ENCODE measurements around the gene AKAP7.

AKAP7 gene

DNA sequence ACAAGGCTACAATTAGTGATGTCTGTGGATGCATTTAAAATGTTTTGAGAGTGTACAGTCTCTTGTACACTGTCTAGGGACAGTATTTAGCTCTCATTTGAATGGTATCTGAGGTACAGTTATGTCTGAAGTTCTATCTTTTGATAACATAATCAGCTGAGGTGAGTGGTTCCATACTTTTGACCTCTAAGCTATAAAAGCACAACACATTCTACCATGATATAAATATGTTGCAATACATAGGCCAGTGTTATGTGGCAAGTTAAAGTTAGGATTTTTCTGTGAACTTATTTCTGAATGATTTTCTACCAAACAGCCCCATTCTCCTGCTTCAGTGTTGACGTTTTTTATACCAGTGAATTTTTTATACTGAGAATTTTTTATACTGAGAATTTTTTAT is 77.6 kb downstream of the AKAP7 start:
- no peaks in the 10 kb centered on the region for H3K9me3 ChIP-seq (ENCODE audit: control insufficient read depth in 1 of 2, low read length in 2 of 2)
- peaks cover 18 to 41% of the 10 kb centered on the region in 2 donors for H3K4me1 ChIP-seq (ENCODE audit: control insufficient read depth in 1 of 2, insufficient read depth in 2 of 2, low read length in 2 of 2)
- H3K36me3 ChIP-seq (ENCODE audit: control insufficient read depth in 1 of 2, insufficient read depth in 2 of 2, low read length in 2 of 2): no peaks in the 10 kb centered on the region
- no peak overlapping the region for H3K27ac ChIP-seq (ENCODE audit: low read depth, low read length)
- H3K4me3 ChIP-seq (ENCODE audit: low read depth in 1 of 2, low read length in 2 of 2): no peak overlapping the region
- H3K9ac ChIP-seq (ENCODE audit: low read depth in 1 of 2, low read length in 2 of 2): no peak overlapping the region
- H3K27me3 ChIP-seq (ENCODE audit: control insufficient read depth in 1 of 2, insufficient read depth in 2 of 2, low read length in 2 of 2): no peaks in the 10 kb centered on the region

DNA sequence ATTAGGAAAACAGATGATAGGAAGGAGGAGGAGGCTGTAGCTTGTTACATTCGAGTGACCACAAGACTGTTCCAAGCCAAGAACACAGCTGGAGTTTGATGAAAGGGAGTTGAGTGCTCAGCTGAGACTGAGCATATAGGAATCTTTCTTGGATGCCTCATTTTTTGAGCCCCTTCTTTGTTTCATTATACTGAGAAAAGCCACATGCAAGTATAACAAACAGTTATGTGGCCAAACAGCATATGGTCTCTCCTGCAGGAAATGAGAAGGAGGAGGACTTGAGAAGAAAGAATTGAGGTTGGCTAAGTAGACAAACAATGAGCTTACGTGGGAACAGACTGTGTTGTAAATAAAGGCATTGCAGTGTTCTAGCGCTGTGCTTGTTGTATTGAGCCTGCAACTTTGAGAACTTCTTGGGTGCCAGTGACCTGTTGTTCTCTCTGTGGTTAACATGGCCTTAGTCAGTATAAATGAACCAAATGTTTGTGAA is 78.3 kb downstream of the AKAP7 start:
- no peak overlapping the region for H3K27ac ChIP-seq (ENCODE audit: low read depth, low read length)
- peaks cover 18 to 41% of the 10 kb centered on the region in 2 donors for H3K4me1 ChIP-seq (ENCODE audit: control insufficient read depth in 1 of 2, insufficient read depth in 2 of 2, low read length in 2 of 2)
- no peaks in the 10 kb centered on the region for H3K9me3 ChIP-seq (ENCODE audit: control insufficient read depth in 1 of 2, low read length in 2 of 2)
- H3K27me3 ChIP-seq (ENCODE audit: control insufficient read depth in 1 of 2, insufficient read depth in 2 of 2, low read length in 2 of 2): no peaks in the 10 kb centered on the region
- H3K4me3 ChIP-seq (ENCODE audit: low read depth in 1 of 2, low read length in 2 of 2): no peak overlapping the region
- H3K36me3 ChIP-seq (ENCODE audit: control insufficient read depth in 1 of 2, insufficient read depth in 2 of 2, low read length in 2 of 2): no peaks in the 10 kb centered on the region
- H3K9ac ChIP-seq (ENCODE audit: low read depth in 1 of 2, low read length in 2 of 2): no peak overlapping the region

DNA sequence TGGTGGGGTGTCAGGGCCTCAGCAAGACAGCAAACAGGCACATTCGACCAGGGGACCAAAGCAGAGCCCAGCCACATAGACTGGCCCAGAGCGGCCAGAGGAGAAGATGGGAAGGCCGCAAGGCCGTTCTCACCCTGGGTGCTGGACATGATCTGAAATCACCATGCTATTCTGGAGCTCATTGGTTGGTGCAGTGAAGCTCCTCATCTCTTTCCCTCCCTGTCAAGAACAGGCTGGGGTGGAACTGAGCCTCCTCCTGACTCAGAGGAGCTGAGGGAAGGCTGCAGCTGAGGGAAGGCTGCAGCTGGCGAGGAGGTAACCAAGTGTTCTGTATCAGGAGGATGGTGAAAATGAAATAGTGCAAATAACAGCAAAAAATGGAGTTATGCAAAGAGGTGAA is 80.0 kb downstream of the AKAP7 start:
- Histone ChIP-seq H3K9me3 (ENCODE audit: control insufficient read depth in 1 of 2, low read length in 2 of 2) (no peaks in the 10 kb centered on the region), H3K36me3 (ENCODE audit: control insufficient read depth in 1 of 2, insufficient read depth in 2 of 2, low read length in 2 of 2) (no peaks in the 10 kb centered on the region), H3K4me1 (ENCODE audit: control insufficient read depth in 1 of 2, insufficient read depth in 2 of 2, low read length in 2 of 2) (peaks cover 18 to 41% of the 10 kb centered on the region in 2 donors), H3K27ac (ENCODE audit: low read depth, low read length) (no peak overlapping the region), H3K9ac (ENCODE audit: low read depth in 1 of 2, low read length in 2 of 2) (no peak overlapping the region), H3K4me3 (ENCODE audit: low read depth in 1 of 2, low read length in 2 of 2) (no peak overlapping the region), H3K27me3 (ENCODE audit: control insufficient read depth in 1 of 2, insufficient read depth in 2 of 2, low read length in 2 of 2) (no peaks in the 10 kb centered on the region)

DNA sequence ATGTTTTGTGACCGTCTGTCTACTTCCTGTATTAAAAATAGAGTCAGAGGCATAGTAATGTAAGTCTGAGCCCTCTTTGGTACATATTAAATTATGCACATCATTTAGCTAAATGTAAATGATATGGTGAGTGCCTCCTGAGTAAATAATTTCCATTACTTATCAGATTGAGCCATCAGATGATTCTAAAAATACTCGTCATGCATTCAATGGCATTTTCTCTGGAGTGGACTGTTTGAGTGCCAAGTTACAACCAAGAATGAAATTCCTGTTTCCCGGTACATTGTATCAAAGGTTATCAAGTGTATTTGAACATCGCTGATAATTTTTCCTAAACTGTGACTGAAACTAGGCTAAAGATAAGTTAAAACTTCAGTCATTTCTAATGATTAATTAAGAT is 81.0 kb downstream of the AKAP7 start:
- H3K27me3 ChIP-seq (ENCODE audit: control insufficient read depth in 1 of 2, insufficient read depth in 2 of 2, low read length in 2 of 2): no peaks in the 10 kb centered on the region
- no peak overlapping the region for H3K27ac ChIP-seq (ENCODE audit: low read depth, low read length)
- no peak overlapping the region for H3K4me3 ChIP-seq (ENCODE audit: low read depth in 1 of 2, low read length in 2 of 2)
- H3K4me1 ChIP-seq (ENCODE audit: control insufficient read depth in 1 of 2, insufficient read depth in 2 of 2, low read length in 2 of 2): peaks cover 18 to 41% of the 10 kb centered on the region in 2 donors
- H3K9me3 ChIP-seq (ENCODE audit: control insufficient read depth in 1 of 2, low read length in 2 of 2): no peaks in the 10 kb centered on the region
- H3K36me3 ChIP-seq (ENCODE audit: control insufficient read depth in 1 of 2, insufficient read depth in 2 of 2, low read length in 2 of 2): no peaks in the 10 kb centered on the region
- no peak overlapping the region for H3K9ac ChIP-seq (ENCODE audit: low read depth in 1 of 2, low read length in 2 of 2)

DNA sequence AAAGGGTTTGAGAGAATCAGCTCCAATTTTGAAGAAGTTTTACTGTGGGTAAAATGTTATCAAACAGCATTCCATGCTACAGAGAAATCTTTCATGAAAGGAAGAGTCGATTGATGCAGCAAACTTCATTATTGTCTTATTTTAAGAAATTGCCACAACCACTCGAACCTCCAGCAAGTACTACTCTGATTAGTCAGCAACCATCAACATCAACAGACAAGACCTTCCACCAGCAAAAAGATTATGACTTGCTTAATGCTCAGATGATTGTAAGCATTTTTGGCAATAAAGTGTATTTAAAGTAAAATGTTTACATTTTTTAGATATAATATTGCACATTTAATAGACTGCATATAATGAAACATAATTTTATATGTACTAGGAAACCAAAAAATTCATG is 87.5 kb downstream of the AKAP7 start:
- no peaks in the 10 kb centered on the region for H3K9me3 ChIP-seq (ENCODE audit: control insufficient read depth in 1 of 2, low read length in 2 of 2)
- H3K4me1 ChIP-seq (ENCODE audit: control insufficient read depth in 1 of 2, insufficient read depth in 2 of 2, low read length in 2 of 2): no peaks in the 10 kb centered on the region
- H3K36me3 ChIP-seq (ENCODE audit: control insufficient read depth in 1 of 2, insufficient read depth in 2 of 2, low read length in 2 of 2): no peaks in the 10 kb centered on the region
- no peak overlapping the region for H3K4me3 ChIP-seq (ENCODE audit: low read depth in 1 of 2, low read length in 2 of 2)
- no peak overlapping the region for H3K9ac ChIP-seq (ENCODE audit: low read depth in 1 of 2, low read length in 2 of 2)
- H3K27me3 ChIP-seq (ENCODE audit: control insufficient read depth in 1 of 2, insufficient read depth in 2 of 2, low read length in 2 of 2): no peaks in the 10 kb centered on the region
- H3K27ac ChIP-seq (ENCODE audit: low read depth, low read length): no peak overlapping the region

DNA sequence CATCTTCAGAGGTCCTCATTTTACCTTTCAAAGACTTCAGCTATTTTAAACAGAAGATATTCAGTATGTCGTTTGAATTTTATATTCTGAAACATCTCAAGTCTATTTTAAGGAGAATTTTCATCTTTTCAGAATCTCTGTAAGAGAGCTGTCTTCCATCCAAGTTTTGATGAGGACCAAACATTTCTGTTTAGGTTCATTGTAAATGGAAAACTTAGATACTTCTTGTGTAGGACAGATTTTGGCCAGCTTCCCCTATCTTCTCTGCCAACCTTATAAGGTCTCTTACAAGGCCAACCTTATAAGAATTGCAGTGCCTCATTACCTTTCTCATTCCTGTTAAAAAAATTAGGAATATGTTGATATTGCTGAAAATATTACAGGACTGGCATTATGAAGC is 88.1 kb downstream of the AKAP7 start:
- Histone ChIP-seq H3K36me3 (ENCODE audit: control insufficient read depth in 1 of 2, insufficient read depth in 2 of 2, low read length in 2 of 2) (no peaks in the 10 kb centered on the region), H3K4me3 (ENCODE audit: low read depth in 1 of 2, low read length in 2 of 2) (no peak overlapping the region), H3K9me3 (ENCODE audit: control insufficient read depth in 1 of 2, low read length in 2 of 2) (no peaks in the 10 kb centered on the region), H3K27ac (ENCODE audit: low read depth, low read length) (no peak overlapping the region), H3K27me3 (ENCODE audit: control insufficient read depth in 1 of 2, insufficient read depth in 2 of 2, low read length in 2 of 2) (no peaks in the 10 kb centered on the region), H3K4me1 (ENCODE audit: control insufficient read depth in 1 of 2, insufficient read depth in 2 of 2, low read length in 2 of 2) (no peaks in the 10 kb centered on the region), H3K9ac (ENCODE audit: low read depth in 1 of 2, low read length in 2 of 2) (no peak overlapping the region)

DNA sequence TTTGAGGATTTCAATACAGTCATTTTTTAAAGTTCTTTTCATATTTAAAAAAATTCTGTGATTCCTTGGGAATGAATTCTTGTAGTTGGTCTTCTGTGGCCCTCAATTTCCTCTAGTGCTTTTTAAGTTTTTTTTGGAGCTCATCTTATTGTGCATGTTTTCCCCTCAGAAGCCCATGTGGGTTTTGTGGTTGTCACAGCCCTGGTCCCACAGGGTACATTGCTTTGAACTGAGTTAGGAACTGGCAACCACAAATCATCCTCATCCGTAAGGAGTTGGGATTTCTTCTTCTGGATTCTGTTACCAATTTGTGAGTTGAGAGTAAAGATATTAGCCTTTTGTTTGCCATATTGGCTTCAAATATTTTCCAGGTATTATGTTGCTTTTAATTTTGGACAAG is 89.9 kb downstream of the AKAP7 start:
- Histone ChIP-seq H3K36me3 (ENCODE audit: control insufficient read depth in 1 of 2, insufficient read depth in 2 of 2, low read length in 2 of 2) (no peaks in the 10 kb centered on the region), H3K4me1 (ENCODE audit: control insufficient read depth in 1 of 2, insufficient read depth in 2 of 2, low read length in 2 of 2) (no peaks in the 10 kb centered on the region), H3K9ac (ENCODE audit: low read depth in 1 of 2, low read length in 2 of 2) (no peak overlapping the region), H3K9me3 (ENCODE audit: control insufficient read depth in 1 of 2, low read length in 2 of 2) (no peaks in the 10 kb centered on the region), H3K27ac (ENCODE audit: low read depth, low read length) (no peak overlapping the region), H3K4me3 (ENCODE audit: low read depth in 1 of 2, low read length in 2 of 2) (no peak overlapping the region), H3K27me3 (ENCODE audit: control insufficient read depth in 1 of 2, insufficient read depth in 2 of 2, low read length in 2 of 2) (no peaks in the 10 kb centered on the region)

DNA sequence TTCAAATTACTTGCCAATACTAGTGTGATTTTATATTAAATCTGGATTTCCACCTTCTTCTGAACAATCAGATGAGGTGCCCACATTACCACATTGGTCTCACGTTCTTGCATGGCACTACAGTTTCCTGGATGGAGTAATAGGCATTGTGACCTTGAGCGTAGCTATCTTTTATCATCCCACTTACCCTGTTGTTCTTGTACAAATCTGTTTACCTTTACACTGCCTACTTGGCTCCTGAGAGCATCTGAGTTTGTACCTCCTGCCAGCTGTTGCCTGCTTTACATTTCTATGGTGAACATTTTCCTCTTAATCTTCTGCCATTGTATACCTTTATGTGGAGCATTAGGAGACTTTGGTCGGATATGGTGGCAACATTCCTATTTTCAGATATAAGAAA is 90.7 kb downstream of the AKAP7 start:
- Histone ChIP-seq H3K9ac (ENCODE audit: low read depth in 1 of 2, low read length in 2 of 2) (no peak overlapping the region), H3K27ac (ENCODE audit: low read depth, low read length) (no peak overlapping the region), H3K4me3 (ENCODE audit: low read depth in 1 of 2, low read length in 2 of 2) (no peak overlapping the region), H3K4me1 (ENCODE audit: control insufficient read depth in 1 of 2, insufficient read depth in 2 of 2, low read length in 2 of 2) (no peaks in the 10 kb centered on the region), H3K36me3 (ENCODE audit: control insufficient read depth in 1 of 2, insufficient read depth in 2 of 2, low read length in 2 of 2) (no peaks in the 10 kb centered on the region), H3K9me3 (ENCODE audit: control insufficient read depth in 1 of 2, low read length in 2 of 2) (no peaks in the 10 kb centered on the region), H3K27me3 (ENCODE audit: control insufficient read depth in 1 of 2, insufficient read depth in 2 of 2, low read length in 2 of 2) (no peaks in the 10 kb centered on the region)

DNA sequence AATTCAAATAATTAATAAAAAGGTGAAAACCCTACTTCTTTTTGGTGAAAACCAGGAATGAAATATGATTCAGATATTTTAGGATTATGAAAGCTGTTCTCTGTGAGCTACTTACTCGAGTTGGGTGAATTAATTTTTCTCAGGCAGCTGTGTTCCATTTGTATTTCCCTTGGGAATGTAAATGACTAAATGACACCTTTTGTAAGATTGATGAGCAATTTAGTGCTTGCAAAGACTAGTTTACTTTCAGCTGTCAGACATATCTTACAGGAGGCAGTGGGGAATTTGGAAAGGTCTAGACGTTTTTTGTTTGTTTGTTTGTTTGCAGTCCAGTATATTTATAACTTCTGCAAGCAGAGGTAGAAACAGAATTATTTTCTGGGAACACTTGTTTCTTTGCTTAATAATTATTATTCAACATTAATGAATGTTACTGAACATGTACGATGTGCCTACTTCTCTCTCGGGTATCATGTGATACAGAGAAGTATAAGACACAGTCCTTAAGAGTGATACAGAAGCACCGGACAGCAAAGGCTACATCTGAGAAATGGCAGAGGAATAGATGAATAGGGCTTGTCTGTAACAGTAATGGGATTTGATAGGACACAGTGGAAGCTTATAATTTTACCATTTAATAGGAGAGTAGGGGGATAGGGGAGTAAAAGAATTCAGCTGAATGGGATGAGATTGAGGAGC is 91.3 kb downstream of the AKAP7 start:
- Histone ChIP-seq H3K27ac (ENCODE audit: low read depth, low read length) (no peak overlapping the region), H3K9ac (ENCODE audit: low read depth in 1 of 2, low read length in 2 of 2) (no peak overlapping the region), H3K9me3 (ENCODE audit: control insufficient read depth in 1 of 2, low read length in 2 of 2) (no peaks in the 10 kb centered on the region), H3K27me3 (ENCODE audit: control insufficient read depth in 1 of 2, insufficient read depth in 2 of 2, low read length in 2 of 2) (no peaks in the 10 kb centered on the region), H3K4me3 (ENCODE audit: low read depth in 1 of 2, low read length in 2 of 2) (no peak overlapping the region), H3K4me1 (ENCODE audit: control insufficient read depth in 1 of 2, insufficient read depth in 2 of 2, low read length in 2 of 2) (no peaks in the 10 kb centered on the region), H3K36me3 (ENCODE audit: control insufficient read depth in 1 of 2, insufficient read depth in 2 of 2, low read length in 2 of 2) (no peaks in the 10 kb centered on the region)

DNA sequence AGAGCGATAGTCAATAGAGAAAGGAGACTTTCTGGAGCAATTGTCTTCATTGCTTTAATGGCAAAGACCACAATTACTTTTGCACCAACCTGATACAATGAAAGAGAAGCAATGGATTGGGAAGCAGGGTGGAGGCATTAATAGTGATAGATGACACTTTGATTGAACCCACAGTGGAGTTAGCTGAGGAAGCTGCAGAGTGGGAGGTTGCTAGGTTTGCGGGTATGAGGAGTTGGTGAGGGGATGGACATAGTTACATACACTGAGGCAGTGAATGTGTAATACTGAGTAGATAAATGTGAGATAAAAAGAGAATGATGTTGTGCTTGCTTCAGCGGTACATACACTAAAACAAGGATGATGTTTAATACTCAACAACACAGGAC is 91.9 kb downstream of the AKAP7 start:
- Histone ChIP-seq H3K36me3 (ENCODE audit: control insufficient read depth in 1 of 2, insufficient read depth in 2 of 2, low read length in 2 of 2) (no peaks in the 10 kb centered on the region), H3K4me3 (ENCODE audit: low read depth in 1 of 2, low read length in 2 of 2) (no peak overlapping the region), H3K9me3 (ENCODE audit: control insufficient read depth in 1 of 2, low read length in 2 of 2) (no peaks in the 10 kb centered on the region), H3K27me3 (ENCODE audit: control insufficient read depth in 1 of 2, insufficient read depth in 2 of 2, low read length in 2 of 2) (no peaks in the 10 kb centered on the region), H3K9ac (ENCODE audit: low read depth in 1 of 2, low read length in 2 of 2) (no peak overlapping the region), H3K27ac (ENCODE audit: low read depth, low read length) (no peak overlapping the region), H3K4me1 (ENCODE audit: control insufficient read depth in 1 of 2, insufficient read depth in 2 of 2, low read length in 2 of 2) (no peaks in the 10 kb centered on the region)

DNA sequence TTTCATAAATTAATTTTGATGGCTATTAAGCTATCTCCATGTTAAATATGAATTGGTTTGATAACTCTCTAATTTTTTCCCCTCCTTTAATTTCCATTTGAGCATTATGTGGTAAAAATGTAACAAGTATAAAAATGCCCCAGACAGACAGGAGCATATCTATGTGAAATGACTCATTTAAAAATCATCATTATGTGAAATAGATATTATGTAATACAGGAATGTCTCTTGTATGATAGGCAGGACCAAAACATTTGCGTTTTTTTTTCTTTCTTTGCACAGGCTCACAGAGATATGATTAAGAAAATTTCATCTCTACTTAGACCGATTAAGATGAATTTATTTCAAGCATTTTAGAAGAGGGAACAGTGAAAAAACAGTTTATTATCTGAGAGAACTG is 95.8 kb downstream of the AKAP7 start:
- no peak overlapping the region for H3K27ac ChIP-seq (ENCODE audit: low read depth, low read length)
- no peak overlapping the region for H3K4me3 ChIP-seq (ENCODE audit: low read depth in 1 of 2, low read length in 2 of 2)

More for the DNA sequence above, 95.8 kb downstream of the AKAP7 start:
- Histone ChIP-seq H3K9me3 (ENCODE audit: control insufficient read depth in 1 of 2, low read length in 2 of 2) (no peaks in the 10 kb centered on the region), H3K36me3 (ENCODE audit: control insufficient read depth in 1 of 2, insufficient read depth in 2 of 2, low read length in 2 of 2) (no peaks in the 10 kb centered on the region), H3K9ac (ENCODE audit: low read depth in 1 of 2, low read length in 2 of 2) (no peak overlapping the region), H3K4me1 (ENCODE audit: control insufficient read depth in 1 of 2, insufficient read depth in 2 of 2, low read length in 2 of 2) (no peaks in the 10 kb centered on the region), H3K27me3 (ENCODE audit: control insufficient read depth in 1 of 2, insufficient read depth in 2 of 2, low read length in 2 of 2) (no peaks in the 10 kb centered on the region)
